A673 (cell line): ENCODE measurements around the gene ITPR1. TPM values are rescaled to one million over a fixed set of nuclear protein-coding genes. Genes with fewer than 3 reads are reported as not detected.

Experiments used
- BruUV-seq: library from RNA; stranded (reverse); fragments of 400-500 nt; replicated peaks from 2 replicates; lab custom pipeline; 2021; lab: Mats Ljungman, UMichigan
- CTCF ChIA-PET: fragments of 300-600 bp; sonication (Branson Sonifier 250); formaldehyde crosslinking; loops from one replicate; lab custom pipeline; 2022; ENCODE audit warnings: antibody characterized with exemption; lab: Charles Lee
- POLR2A ChIA-PET: fragments of 300-600 bp; sonication (Branson Sonifier 250); formaldehyde crosslinking; loops from one replicate; lab custom pipeline; 2022; ENCODE audit warnings: antibody characterized with exemption; ENCODE audit not compliant: low non-redundant PET; lab: Charles Lee
- DNase-seq: peaks from one replicate; pipeline ENCODE4 v3.0.0-alpha.2; 2015; ENCODE audit warnings: low spot score
- H3K27ac ChIP-seq: fragments of 200-600 bp; sonication (generic); 2 replicates; pipeline ENCODE4 v1.5.1; 2016; ENCODE audit warnings: mixed run types, low read depth, mild to moderate bottlenecking, mixed read lengths, antibody characterized with exemption, low read length; ENCODE audit not compliant: poor library complexity, severe bottlenecking
- H3K27me3 ChIP-seq: fragments of 200-600 bp; sonication (generic); replicated peaks from 2 replicates; pipeline ENCODE4 v1.6.1; 2017; ENCODE audit warnings: mixed run types, low read depth, mild to moderate bottlenecking, mixed read lengths, antibody characterized with exemption, low read length; ENCODE audit not compliant: insufficient read depth, poor library complexity
- H3K36me3 ChIP-seq: fragments of 200-600 bp; sonication (generic); 2 replicates; pipeline ENCODE4 v1.6.1; 2016; ENCODE audit warnings: mixed run types, mild to moderate bottlenecking, mixed read lengths, antibody characterized with exemption, low read length; ENCODE audit not compliant: insufficient read depth, poor library complexity, severe bottlenecking
- H3K4me1 ChIP-seq: fragments of 200-600 bp; sonication (generic); 2 replicates; pipeline ENCODE4 v1.6.1; 2017; ENCODE audit warnings: mixed run types, mild to moderate bottlenecking, mixed read lengths, antibody characterized with exemption, low read length; ENCODE audit not compliant: insufficient read depth, poor library complexity, severe bottlenecking
- H3K4me3 ChIP-seq: fragments of 200-600 bp; sonication (generic); 2 replicates; pipeline ENCODE4 v1.5.1; 2016; ENCODE audit warnings: low read depth, mixed run types, mild to moderate bottlenecking, mixed read lengths, low read length; ENCODE audit not compliant: poor library complexity, severe bottlenecking
- H3K9me3 ChIP-seq: fragments of 200-600 bp; sonication (generic); 2 replicates; pipeline ENCODE4 v1.6.1; 2016; ENCODE audit warnings: mixed run types, low read depth, mild to moderate bottlenecking, mixed read lengths, antibody characterized with exemption, low read length; ENCODE audit not compliant: poor library complexity, severe bottlenecking
- CTCF ChIP-seq: fragments of 300-800, 200-600 bp; sonication (generic); conservative IDR thresholded peaks from 2 replicates; pipeline ENCODE4 v1.5.1; 2017; ENCODE audit warnings: low read depth, mild to moderate bottlenecking, antibody characterized with exemption, low read length, moderate library complexity, mixed read lengths
- EZH2 ChIP-seq: fragments of 200-600 bp; sonication (generic); IDR thresholded peaks from 2 replicates; pipeline ENCODE4 v1.6.1; 2017; ENCODE audit warnings: borderline replicate concordance, low read depth, mild to moderate bottlenecking, mixed read lengths, antibody characterized with exemption, low read length; ENCODE audit not compliant: poor library complexity, severe bottlenecking
- intact Hi-C: fragments of 100-400 bp; cut with micrococcal nuclease; formaldehyde crosslinking; loops from one replicate; pipeline ENCODE4 v1.10.0; 2022; ENCODE audit not compliant: unreplicated experiment
- total RNA-seq: library from RNA; stranded (reverse); gene quantifications from 2 replicates; pipeline ENCODE4 v1.2.3, GENCODE V29; 2021

Gene ITPR1
- total RNA-seq, 1 experiment from 2014 or later, result 8.6 TPM

DNA sequence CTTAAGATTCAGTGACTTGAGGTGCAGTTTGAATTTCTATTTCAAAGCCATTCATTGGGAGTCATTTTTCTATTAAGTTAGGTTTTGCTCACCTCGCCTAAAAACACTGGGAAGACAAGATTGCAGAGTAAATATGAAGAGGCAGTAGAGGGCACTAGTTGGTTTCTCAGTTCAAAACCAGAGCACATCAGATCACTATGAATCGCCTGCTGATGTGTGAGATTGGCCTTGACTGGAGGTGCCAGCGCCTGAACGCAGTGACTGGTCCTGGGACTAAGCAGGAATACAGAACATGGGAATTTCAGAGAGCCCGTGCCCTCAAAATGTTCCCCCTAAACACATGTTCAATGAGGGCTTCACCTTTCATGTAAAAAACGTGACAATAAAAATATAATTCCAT is 229.0 kb downstream of the ITPR1 start:
- TF ChIP-seq EZH2 (no peak), CTCF (peak; percentile 45)
- POLR2A ChIA-PET, result no interaction called here
- no peaks in the 10 kb centered on the region for H3K36me3 ChIP-seq
- peaks cover 9% of the 10 kb centered on the region for H3K4me1 ChIP-seq
- no TSS peak for BruUV-seq
- no peak overlapping the region for H3K27ac ChIP-seq
- no peaks in the 10 kb centered on the region for H3K9me3 ChIP-seq
- H3K27me3 ChIP-seq, result no peaks in the 10 kb centered on the region
- H3K4me3 ChIP-seq, result no peak overlapping the region
- CTCF ChIA-PET, result no interaction called here
- peak; percentile 51 for DNase-seq
- intact Hi-C loops, result no loop called here

DNA sequence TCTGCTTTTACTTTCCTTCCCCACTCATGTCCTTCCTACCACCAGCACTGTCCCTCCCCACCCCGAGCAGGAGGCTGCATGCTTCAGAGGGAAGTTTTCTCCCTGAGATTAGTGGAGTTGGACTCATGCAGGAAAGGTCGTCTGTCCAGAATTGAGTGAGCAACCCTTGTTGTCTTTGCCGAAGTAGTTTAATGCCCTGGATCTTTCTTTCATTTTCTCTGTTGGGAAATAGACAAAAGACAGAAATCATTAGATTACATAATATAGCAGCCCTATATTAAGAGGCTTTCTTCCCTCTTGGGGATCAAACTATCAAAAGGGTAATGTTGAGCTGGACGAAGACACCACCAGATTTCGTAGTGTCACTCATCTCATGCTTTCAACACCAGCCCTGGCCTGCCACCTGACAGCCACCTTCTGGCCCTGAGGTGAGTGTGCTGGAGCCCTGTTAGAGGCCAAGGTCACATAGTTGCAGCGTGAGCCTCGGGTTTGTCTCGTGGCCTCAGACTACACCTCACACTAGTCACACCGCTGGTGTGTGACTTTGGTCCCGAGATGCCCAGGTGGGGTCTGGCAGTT is 231.0 kb downstream of the ITPR1 start:
- peaks cover 3% of the 10 kb centered on the region for H3K4me1 ChIP-seq
- no TSS peak for BruUV-seq
- no peaks in the 10 kb centered on the region for H3K36me3 ChIP-seq
- ChIA-PET POLR2A (no interaction called here), CTCF (no interaction called here)
- no peak for DNase-seq
- intact Hi-C loops, result no loop called here
- no peak overlapping the region for H3K27ac ChIP-seq
- no peaks in the 10 kb centered on the region for H3K27me3 ChIP-seq
- no peak overlapping the region for H3K4me3 ChIP-seq
- no peak for TF ChIP-seq CTCF
- no peak for TF ChIP-seq EZH2
- H3K9me3 ChIP-seq, result no peaks in the 10 kb centered on the region

DNA sequence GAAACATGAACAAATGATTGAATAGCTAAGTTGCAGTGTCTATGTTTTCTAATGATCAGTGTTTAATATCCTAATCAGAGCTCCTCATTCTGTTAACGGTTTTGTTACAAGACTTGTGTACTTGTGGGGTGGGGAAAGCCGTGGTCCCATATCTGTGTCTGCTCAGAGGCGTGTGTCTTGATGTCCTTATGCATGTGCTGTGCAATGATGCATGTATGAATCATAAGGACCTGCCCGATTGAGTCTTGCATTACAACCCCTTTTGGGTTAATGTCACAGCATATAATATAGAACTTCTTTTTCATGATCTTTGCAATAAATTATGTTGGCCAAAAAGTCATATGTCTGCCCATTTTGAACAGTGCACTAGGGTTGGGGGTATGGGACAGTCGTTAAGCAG is 233.4 kb downstream of the ITPR1 start:
- no peak for TF ChIP-seq CTCF
- TF ChIP-seq EZH2, result no peak
- no TSS peak for BruUV-seq

More for the DNA sequence above, 233.4 kb downstream of the ITPR1 start:
- ChIA-PET POLR2A (no interaction called here), CTCF (no interaction called here)
- Histone ChIP-seq H3K36me3 (no peaks in the 10 kb centered on the region), H3K27ac (no peak overlapping the region), H3K9me3 (no peaks in the 10 kb centered on the region), H3K4me3 (no peak overlapping the region), H3K27me3 (no peaks in the 10 kb centered on the region), H3K4me1 (no peaks in the 10 kb centered on the region)
- no peak for DNase-seq
- intact Hi-C loops, result no loop called here
